HG03575 (cell line): ENCODE data around the gene SRA1.
A peak's percentile ranks its signal among the peaks of the same experiment; 100 is the strongest.

Experiments
- ATAC-seq: cut with Tn5 transposase; IDR thresholded peaks from one replicate; pipeline ENCODE4 v1.9.1; 2021; ENCODE audit not compliant: unreplicated experiment, insufficient number of reproducible peaks, low FRiP score; ENCODE audit errors: extremely low read depth

SRA1 gene

DNA sequence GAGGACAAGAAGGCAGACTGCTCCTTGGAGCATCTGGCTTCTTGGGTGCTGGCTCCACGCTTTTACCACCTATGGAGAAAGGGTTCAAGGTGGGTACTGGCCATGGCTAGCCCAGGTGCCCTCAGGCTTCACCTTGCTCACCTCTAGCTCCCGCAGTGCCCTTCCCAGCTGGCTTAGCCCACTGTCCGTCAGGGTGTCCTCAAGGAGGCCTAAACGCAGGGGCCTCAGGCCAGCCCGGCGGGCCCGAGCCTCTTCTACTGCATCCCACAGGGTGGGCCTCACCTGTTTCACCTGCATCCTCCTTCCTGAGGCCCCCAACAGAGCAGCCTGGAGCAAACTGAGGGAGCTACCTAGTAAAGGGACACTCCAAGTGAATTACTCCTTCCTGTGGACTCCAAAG, 16.4 kb upstream of the SRA1 start:
- no peak for ATAC-seq

DNA sequence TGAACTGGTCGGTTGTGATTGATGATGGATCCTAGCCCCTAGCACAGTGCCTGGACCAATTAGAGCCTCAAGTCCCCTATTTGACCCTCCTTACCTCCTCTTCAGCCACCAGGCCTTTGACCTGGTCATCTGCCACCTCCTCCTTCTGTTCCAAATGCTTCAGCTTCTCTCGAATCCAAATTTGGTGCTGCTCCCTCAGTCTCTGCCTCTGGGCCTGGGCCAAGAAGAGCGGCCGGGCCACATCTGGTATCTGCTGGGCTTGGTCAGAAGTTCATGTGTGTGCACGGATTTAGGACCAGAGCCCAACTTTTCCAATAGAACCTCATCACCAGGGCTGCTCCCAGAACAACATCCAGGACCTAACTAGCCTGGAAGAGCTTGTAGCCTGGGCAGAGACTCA, 13.8 kb upstream of the SRA1 start:
- ATAC-seq, result no peak

DNA sequence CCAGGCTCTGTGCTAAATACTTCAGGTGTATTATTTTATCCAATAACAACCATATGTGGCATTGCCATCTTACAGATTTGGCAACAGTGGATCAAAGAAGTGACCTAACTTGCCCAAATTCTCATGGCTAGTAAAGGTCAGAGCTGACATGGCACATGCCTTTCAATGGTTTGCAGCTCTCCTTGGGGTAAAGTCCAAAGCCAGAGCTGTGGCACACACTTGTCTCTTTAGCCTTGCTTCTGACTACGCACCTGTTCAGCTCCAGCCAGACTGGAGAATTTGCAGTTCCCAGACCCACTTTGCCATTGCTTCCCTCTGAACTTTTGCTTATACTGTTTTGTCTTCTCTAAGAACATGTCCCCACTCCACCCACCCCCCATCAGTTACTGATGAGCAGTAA, 13.2 kb upstream of the SRA1 start:
- ATAC-seq, result no peak

DNA sequence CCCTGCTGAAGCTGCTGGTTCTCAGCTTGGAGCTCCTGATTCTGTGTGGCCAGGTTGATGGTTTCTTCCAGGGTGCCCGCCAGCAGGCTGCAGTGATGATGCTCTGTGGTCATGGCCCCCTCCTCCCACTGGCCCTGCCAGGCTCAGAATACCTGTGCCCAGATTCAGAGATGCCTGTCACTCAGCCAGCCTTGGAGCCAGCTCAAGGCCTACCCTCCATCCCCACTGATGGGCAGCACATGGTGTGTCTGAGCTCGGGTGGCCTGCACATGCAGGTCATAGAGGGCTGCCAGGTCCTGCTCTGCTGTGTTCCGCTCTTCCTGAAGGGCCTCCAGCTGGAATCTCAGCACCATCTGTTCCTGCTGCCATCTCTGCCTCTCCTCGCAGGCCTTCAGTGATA, 12.8 kb upstream of the SRA1 start:
- no peak for ATAC-seq

DNA sequence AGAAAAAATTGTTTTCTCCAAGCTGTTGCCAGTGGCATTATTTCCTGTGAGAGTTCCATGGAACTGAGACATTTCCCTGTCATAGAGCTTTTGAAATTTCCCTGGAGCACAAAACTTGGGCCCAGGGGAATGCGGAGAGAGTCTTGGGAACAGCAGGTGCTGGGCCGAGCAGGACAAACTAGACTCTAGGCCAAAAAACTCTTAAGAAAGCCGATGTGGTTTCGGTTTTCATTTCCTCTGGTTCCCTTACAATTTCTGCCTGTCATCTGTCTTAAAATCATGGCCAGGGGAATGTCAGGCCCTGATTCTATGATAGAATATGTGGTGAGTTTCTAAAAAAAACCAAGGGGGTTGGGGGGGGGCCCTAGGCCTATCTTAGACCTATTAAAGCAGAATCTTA, 11.9 kb upstream of the SRA1 start:
- ATAC-seq, result no peak

DNA sequence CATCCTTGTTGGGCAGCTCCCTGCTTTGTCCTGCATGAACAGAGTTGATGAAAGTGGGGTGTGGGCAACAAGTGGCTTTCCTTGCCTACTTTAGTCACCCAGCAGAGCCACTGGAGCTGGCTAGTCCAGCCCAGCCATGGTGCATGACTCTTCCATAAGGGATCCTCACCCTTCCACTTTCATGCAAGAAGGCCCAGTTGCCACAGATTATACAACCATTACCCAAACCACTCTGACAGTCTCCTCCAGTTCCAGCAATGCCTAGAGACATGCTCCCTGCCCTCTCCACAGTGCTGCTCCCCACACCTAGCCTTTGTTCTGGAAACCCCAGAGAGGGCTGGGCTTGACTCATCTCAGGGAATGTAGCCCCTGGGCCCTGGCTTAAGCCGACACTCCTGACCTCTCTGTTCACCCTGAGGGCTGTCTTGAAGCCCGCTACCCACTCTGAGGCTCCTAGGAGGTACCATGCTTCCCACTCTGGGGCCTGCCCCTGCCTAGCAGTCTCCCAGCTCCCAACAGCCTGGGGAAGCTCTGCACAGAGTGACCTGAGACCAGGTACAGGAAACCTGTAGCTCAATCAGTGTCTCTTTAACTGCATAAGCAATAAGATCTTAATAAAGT, 11.3 kb upstream of the SRA1 start:
- no peak for ATAC-seq

DNA sequence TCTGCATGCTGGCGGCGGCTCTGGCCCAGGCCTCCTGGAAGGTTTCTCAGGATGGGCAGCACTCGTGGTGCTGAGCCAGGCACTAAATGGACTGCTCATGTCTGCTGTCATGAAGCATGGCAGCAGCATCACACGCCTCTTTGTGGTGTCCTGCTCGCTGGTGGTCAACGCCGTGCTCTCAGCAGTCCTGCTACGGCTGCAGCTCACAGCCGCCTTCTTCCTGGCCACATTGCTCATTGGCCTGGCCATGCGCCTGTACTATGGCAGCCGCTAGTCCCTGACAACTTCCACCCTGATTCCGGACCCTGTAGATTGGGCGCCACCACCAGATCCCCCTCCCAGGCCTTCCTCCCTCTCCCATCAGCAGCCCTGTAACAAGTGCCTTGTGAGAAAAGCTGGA, 10.6 kb upstream of the SRA1 start:
- ATAC-seq, result no peak

DNA sequence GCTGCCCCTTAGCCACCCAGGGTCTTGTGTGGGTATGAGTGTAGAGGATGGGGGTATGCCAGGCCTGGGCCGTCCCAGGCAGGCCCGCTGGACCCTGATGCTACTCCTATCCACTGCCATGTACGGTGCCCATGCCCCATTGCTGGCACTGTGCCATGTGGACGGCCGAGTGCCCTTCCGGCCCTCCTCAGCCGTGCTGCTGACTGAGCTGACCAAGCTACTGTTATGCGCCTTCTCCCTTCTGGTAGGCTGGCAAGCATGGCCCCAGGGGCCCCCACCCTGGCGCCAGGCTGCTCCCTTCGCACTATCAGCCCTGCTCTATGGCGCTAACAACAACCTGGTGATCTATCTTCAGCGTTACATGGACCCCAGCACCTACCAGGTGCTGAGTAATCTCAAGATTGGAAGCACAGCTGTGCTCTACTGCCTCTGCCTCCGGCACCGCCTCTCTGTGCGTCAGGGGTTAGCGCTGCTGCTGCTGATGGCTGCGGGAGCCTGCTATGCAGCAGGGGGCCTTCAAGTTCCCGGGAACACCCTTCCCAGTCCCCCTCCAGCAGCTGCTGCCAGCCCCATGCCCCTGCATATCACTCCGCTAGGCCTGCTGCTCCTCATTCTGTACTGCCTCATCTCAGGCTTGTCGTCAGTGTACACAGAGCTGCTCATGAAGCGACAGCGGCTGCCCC, 10.0 kb upstream of the SRA1 start:
- no peak for ATAC-seq

DNA sequence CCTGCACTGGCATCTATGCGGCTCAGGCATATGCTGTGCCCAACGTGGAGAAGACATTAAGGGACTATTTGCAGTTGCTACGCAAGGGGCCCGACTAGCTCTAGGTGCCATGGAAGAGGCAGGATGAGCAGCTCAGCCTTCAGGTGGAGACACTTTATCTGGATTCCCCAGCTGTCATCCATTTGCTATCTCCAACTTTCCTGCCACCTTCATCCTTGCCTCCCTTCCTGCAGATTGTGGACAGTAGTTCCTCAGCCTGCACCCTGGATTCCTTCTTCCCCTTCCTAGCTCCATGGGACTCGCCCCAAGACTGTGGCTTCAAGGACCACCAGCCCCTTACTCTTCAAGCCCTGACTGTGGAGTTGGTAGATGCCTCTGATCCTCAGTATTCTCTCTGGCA, 9.4 kb upstream of the SRA1 start:
- ATAC-seq, result no peak

DNA sequence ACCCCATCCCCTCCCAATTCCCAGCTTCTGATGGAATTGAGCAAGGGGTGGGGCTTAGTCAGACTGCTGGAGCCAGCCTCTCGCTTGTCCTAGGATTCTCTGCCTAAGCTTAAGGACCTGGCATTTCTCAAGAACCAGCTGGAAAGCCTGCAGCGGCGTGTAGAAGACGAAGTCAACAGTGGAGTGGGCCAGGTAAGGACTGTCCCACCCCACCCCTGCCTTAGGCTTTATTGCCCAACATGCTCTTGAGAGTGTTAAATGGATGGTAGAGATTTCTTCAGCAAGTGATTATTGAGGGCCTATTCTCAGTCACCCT, 8.5 kb upstream of the SRA1 start:
- ATAC-seq, result no peak

DNA sequence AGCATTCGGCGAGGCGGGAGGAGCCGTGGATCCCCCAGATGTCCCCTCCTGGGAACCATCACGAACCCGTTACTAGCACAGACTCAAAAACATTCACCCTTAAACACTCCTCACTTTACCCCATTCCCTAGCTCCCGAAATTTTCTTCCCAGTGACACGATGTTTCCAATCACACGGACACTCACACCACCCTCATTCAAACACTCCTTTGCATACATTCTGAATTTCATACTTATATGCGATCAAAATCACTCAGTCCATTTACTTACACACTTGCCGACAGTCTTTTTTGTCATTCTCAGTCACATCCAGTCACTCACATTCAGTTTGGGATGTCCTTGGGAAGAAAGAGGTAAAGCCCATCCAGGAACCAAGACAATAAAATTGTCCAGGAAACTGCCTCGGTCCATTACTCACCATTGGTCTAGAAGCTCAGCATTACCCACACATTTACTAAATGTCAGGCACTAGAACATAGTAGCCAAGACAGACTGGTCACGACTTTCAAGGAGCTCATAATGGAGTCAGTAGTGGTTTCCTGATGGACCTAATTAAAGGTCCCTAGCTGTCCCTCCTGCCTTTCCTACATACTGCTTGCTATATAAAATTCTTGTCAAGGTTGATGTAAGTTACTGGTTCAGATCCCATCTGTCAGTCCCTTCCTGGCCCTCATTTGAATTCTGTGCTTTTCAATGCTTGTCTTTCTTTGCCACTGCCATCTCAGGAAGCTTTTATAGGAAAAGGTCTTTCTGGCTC, 7.9 kb upstream of the SRA1 start:
- ATAC-seq, result no peak

DNA sequence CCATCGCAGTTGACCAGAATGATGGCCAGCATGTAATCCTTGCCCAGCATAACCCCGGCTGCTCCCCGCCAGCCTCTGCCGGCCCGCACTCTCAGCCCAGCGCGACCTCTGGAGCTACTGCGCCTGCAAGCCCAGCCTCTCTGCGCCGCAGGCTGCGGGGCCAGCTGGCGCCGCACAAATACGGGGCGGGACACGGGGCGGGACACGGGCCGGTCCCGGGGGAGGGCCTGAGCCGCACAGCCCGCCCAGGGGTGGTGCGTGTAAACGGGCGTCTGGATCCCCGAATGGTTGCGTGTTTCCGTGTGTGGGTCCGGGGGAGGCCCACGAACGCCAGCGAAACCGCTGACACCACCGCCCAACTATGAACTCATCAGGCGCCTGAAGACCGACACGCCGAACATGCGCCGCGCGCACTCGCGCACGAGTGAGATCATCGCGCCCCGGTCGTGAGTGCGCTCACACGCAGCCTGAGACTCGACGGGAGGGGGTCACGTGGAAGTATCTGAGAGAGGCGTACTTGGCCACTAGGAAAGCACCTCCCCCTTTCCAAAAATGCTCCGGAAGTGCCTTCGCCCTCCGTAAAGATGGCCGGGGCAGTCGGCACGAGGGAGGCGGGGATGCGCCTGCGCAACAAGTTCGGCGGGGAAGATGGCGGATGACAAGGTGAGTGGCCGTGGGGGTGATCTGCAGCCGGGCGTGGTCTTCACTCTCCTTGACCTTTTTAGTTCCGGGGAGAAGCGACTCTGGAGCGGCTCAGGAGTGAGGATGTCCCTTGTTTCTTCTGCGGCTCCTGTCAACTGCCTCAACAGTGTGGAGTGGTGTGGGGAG, 7.1 kb upstream of the SRA1 start, which contains the start of the genes APBB3 and SLC35A4:
Gene APBB3, minus strand, starts transcription at position 403 of the 828 bp plus-strand sequence. Its CDS starts 353 bp downstream, at position 50.
Gene SLC35A4, plus strand, starts transcription at position 633 of the 828 bp plus-strand sequence. CDS start 2,342 bp downstream, outside the sequence.
- ATAC-seq, result peak; percentile 48

DNA sequence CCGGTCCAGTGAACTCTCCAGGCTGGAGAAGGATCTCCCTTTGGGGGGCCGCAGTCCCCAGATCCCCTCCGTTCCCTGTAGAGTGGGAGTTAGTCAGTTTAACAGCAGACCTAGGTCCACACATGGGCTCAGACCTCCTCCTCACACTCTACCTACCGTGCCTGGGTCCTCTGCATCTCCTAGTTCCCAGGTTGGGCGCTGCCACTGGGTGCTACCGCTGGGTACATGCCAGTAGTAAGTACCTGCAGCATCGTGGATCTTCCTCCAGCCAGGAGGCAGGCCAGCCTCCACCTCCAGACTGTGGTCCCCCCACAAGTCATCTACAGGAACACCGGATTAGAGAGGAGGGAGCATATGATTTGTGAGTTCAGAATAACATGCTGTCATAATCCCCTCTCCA, 6.3 kb upstream of the SRA1 start:
- no peak for ATAC-seq

DNA sequence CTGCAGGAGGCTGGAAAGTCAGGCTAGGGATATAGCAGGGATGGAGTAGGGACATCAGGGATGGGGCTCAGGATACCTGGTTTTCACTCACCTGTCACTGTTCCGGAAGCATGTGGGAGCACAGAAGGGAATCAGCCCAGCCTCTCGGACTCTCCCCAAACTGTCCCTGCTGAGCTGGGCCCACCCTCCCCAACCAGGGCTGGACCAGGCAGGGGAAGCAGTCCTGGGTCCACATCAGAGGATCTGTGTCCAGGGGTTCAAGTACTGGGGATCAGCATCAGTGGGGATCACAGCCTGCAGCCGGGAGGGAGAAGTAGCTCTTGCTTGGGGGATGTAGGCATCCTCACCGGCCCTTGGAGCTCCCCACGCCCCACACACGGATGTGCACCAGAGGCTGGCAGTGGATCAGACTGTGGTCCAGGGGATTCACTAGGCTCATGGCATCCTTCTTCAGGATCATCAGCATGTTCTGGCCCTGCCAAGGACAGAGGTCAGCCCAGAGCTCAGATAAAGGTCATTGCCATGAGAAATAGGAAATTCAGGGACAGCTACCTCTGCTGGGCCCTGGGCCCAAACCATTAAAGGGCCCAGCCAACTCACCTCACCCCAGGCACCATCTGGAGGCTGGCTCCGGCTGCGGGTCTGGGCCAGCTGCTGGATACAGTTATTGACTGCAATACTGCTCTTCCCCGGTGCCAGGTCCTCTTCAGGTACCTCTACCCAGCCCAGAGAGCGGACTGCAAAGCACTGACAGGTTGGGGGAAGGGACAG, 4.7 kb upstream of the SRA1 start:
- no peak for ATAC-seq

DNA sequence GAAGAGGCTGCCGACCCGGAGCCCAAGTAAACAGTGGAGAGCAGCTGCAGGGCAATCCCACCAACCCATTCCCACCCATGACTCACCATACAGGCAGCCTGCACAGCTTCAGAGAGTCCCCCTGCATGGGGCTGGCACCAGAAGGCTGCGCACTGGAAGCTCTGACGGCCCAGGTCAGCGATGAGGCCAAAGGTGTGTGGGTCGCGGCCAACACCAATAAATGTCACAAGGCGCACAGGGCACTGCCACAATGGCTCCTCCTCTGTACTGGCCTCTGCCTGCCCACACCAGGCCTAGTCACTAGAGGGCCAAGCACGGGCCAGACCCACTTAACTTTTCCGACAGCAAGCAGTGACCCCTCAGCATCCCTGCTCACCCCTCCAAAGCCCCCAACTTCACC, 3.0 kb upstream of the SRA1 start:
- ATAC-seq, result no peak

DNA sequence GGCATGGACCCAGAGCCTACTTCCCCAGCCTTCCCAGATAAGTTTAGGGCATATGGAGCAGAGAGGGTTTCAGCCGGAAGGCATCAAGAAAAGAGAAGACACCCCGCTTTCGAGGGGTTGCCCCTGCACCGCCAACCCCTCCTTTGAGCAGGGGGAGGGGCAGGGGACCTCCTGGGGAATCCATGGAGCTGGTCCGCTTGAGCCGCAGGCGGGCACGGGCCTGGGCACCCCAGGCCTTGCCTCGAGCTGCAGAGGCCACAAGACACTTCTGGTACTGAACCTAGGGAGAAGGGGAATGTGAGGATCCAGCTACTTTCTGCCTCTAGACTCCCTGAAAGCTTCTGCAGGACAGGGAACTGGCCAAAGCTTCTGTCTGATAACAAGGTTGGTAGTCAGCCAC, 1.3 kb upstream of the SRA1 start:
- ATAC-seq, result no peak

DNA sequence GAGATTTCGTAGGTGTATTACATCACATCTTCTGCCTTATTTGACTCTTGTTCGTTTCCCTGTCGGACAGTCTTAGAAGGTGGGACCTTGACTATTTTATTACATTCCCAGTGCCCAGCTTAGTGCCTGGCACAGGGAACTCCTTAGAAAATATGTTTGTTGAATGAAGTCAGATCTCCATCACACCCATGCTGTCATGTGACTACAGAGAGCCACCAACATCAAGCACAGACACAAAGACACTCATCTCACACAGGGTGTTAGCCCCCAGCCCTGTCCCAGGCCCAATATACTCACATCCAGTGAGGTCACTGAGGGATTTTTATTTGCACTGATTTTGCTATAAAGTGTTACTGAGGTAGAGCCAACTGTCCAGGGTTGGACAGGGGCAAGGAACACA, 692 bp upstream of the SRA1 start:
- no peak for ATAC-seq

DNA sequence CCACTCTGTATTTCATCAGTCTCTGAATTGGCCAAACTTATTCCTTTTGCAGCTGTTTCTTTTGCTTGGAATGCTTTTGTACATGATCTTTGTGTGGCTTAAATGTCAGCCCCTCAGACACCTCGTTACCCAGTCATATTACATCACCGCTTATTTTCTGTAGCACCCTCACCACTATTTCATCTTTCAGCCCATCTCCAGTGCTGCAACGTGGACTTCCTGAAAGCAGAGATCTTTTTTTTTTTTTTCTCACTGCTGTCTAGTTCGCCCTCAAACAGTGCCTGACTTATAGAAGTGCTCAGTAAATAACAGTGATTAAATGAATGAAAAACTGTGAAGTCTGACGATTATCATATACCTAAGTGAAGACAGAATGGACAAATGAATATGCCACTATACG, 835 bp downstream of the SRA1 start:
- ATAC-seq, result no peak
